ENCODE results near the gene ASCL2.

Gene ASCL2

DNA sequence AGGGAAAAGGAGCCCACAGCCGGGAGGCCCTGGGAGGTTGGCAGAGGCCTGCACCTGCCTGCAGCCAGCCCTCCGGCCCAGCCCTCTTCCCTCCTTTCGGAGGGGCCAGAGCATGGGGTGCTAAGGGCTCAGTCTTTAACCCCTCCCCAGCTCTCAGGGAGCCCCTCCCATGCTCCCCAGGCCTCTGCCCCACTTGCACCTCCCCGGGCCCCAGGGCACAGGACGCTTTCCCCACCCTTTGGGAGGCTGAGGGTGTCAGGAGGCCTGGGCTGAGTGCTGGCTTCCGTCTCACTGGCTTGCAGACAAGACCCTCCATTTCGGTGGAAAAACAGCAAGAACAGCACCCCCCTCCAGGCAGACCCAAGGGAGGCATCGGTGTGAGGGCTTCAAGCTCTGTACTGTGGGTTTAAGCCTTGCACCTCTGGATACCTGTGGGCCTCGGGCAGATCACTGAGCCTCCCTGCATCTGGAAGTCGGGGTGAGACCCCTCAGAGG lies 7.3 kb downstream of the ASCL2 start:
- Histone ChIP-seq H3K4me3 (no peak overlapping the region), H3K9ac (no peak overlapping the region), H3K27me3 (peaks cover 84% of the 10 kb centered on the region), H3K36me3 (no peaks in the 10 kb centered on the region), H4K20me1 (peaks cover 100% of the 10 kb centered on the region), H3K27ac (no peak overlapping the region), H3K4me1 (peaks cover 58% of the 10 kb centered on the region), H3K4me2 (no peak overlapping the region; the same call in 1 of the 2 replicates), H3K9me3 (no peaks in the 10 kb centered on the region)
- TF ChIP-seq Cebpa-rat (IDR thresholded peaks at IDR 0.05), result no peak

DNA sequence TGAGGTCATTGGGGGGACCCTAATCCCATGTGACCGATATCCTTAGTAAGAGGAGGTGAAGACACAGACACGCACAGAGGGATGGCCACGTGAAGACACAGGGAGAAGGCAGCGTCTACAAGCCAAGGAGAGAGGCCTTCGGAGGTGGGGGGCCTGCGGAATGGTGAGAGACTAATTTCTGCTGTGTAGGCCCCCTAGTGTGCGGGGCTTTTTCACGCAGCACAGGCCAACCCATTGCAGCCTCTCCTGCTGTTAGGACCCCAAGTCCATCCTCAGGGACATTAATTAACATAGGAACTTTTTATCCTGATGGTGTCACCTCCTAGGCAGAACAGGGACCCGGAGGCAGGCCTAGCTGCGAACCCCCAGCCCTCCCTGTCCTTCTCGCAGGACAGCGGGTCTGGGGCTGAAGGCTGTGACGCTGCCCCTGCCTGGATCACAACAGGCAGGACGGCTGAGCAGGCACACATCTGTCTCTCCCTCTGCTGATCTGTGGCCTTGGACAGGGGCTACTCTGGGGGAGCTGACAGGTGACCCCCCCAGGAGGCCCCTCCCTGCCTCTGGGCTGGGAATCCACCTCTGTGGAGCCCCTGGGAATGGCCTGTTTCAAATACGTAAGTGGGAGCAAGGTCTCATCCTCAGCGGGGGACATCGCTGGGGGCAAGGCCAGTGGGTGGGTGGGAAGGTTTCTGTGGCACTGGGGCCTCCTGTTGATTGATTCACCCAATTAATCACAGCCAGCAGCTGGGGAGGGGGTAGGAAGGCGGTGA lies 7.9 kb downstream of the ASCL2 start:
- no peaks in the 10 kb centered on the region for H3K9me3 ChIP-seq
- no peaks in the 10 kb centered on the region for H3K36me3 ChIP-seq
- H3K9ac ChIP-seq, result no peak overlapping the region
- H3K4me2 ChIP-seq, result no peak overlapping the region; the same call in 1 of the 2 replicates
- no peak overlapping the region for H3K27ac ChIP-seq
- H4K20me1 ChIP-seq, result peaks cover 95% of the 10 kb centered on the region
- no peak for TF ChIP-seq Cebpa-rat (IDR thresholded peaks at IDR 0.05)
- H3K27me3 ChIP-seq, result peaks cover 80% of the 10 kb centered on the region
- H3K4me3 ChIP-seq, result no peak overlapping the region
- peaks cover 52% of the 10 kb centered on the region for H3K4me1 ChIP-seq

DNA sequence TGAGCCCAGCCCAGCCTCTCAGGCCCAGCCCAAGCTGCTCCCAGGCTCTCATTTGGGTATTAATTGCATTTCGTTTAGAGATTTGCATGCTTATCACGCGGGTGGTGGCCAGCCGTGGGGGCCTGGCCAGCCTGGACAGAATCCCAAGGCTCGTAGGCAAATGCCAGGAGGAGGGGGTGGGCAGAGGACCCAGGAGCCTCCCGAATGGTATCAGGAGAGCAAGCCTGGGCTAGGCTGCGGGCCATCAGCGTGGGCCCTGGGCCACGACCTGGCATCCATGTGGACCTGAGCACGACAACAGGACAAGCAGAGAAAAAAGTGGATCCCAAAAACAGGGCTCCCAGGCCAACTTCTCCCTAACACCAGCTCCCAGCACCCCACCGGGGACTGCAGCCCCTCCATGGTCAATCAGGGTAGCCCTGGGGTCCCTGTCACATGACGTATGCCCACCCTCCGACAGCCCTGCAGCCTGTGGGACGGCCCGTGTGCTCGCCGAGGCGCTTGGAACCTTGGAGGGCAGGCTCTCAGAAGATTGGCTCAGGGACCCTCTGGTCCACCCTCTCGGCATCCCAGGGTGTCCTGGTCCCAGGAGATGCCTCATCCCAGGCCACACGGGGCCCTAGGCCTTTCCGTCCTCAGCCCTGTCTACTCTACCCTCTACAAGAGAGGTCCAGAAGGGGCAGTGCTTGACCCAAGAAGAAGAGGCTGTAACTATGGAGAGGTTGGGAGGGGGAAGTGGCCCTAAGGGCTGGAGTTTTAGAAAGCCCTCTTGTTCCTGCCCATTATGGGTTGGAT lies 8.8 kb downstream of the ASCL2 start:
- Histone ChIP-seq H3K27me3 (peaks cover 74% of the 10 kb centered on the region), H3K36me3 (no peaks in the 10 kb centered on the region), H3K4me3 (no peak overlapping the region), H3K9ac (no peak overlapping the region), H3K27ac (no peak overlapping the region), H3K4me2 (no peak overlapping the region), H4K20me1 (peaks cover 87% of the 10 kb centered on the region), H3K9me3 (no peaks in the 10 kb centered on the region), H3K4me1 (peaks cover 44% of the 10 kb centered on the region)
- TF ChIP-seq Cebpa-rat (IDR thresholded peaks at IDR 0.05), result no peak

DNA sequence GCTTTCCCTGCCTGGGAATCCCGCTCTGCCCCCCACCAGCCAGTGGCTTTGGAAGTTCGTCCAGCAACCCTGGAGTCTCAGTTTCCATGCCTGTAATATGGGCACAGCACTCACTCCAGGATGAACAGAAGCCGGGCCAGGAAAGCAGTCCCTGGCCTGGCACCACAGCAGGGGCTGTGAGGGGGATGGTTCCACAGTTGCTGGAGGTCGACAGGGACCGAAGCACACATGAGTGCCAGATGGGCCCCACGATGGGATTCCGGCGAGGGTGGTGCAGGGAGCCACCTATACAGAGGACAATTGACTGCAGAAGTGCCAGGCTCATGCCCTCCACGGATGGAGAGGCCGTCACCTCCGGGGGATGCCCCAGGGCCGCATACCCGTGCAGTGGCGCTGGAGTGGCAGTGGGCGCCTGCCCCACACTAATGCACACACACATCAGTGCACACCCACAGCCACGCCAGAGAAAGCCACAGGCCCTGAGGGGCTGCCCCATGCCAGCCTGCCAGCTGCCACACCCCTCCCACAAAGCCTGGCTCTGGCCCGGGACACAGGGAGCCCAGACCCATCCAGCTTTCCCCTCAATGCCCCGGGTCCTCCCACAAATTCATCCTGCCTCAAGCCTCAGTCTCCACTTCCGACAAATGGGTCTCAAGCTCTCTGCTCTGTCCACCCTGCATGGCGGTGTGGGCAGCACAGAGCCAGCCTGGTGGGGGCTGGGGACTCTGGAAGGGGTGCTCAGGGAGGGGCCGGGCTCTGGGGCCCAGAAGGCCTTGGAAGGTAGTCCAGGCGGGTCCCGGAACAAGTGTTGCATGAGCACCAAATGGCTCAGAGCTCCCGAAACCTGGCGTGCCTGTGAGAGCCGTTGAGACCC lies 9.7 kb downstream of the ASCL2 start:
- H3K4me1 ChIP-seq, result peaks cover 35% of the 10 kb centered on the region
- H3K9me3 ChIP-seq, result no peaks in the 10 kb centered on the region
- H4K20me1 ChIP-seq, result peaks cover 78% of the 10 kb centered on the region
- TF ChIP-seq Cebpa-rat (IDR thresholded peaks at IDR 0.05), result no peak
- no peak overlapping the region for H3K9ac ChIP-seq
- no peaks in the 10 kb centered on the region for H3K36me3 ChIP-seq
- H3K4me3 ChIP-seq, result no peak overlapping the region
- no peak overlapping the region for H3K4me2 ChIP-seq
- H3K27ac ChIP-seq, result no peak overlapping the region
- peaks cover 74% of the 10 kb centered on the region for H3K27me3 ChIP-seq

- Histone ChIP-seq H3K27me3 (peaks cover 71% of the 10 kb centered on the region), H3K9me3 (no peaks in the 10 kb centered on the region), H3K36me3 (no peaks in the 10 kb centered on the region), H3K4me3 (no peak overlapping the region), H3K4me1 (peaks cover 27% of the 10 kb centered on the region), H4K20me1 (peaks cover 70% of the 10 kb centered on the region), H3K27ac (no peak overlapping the region), H3K9ac (no peak overlapping the region), H3K4me2 (no peak overlapping the region)
- TF ChIP-seq Cebpa-rat (IDR thresholded peaks at IDR 0.05), result no peak
Observed at GRCh38 chr11:2259897-2260451, 10.4 kb downstream of the ASCL2 start.

DNA sequence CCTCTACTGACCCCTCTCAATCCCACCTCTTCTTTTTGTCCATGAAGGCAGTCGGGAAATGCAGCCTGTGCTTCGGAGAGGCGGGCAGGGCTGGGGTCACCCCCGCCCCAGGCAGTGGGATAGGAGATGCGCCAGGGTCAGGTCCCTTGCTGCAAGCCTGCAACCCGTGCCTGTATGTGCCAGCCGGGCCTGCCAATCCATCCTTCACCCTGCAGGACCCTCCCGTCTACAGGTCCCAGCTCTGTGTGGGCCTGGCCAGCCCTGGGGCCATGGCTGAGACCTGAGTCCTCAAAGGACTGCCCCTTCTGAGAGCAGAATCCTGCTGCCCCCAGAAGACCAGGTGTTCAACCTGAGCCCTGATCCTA lies 10.9 kb downstream of the ASCL2 start:
- no peaks in the 10 kb centered on the region for H3K9me3 ChIP-seq
- peaks cover 65% of the 10 kb centered on the region for H3K27me3 ChIP-seq
- peaks cover 65% of the 10 kb centered on the region for H4K20me1 ChIP-seq
- H3K4me3 ChIP-seq, result no peak overlapping the region
- no peaks in the 10 kb centered on the region for H3K36me3 ChIP-seq
- H3K27ac ChIP-seq, result no peak overlapping the region
- no peak overlapping the region for H3K4me2 ChIP-seq
- peaks cover 22% of the 10 kb centered on the region for H3K4me1 ChIP-seq
- TF ChIP-seq Cebpa-rat (IDR thresholded peaks at IDR 0.05), result no peak
- no peak overlapping the region for H3K9ac ChIP-seq

- no peak overlapping the region for H3K27ac ChIP-seq
- peaks cover 59% of the 10 kb centered on the region for H3K27me3 ChIP-seq
- H3K9ac ChIP-seq, result no peak overlapping the region
- H3K4me1 ChIP-seq, result peaks cover 15% of the 10 kb centered on the region; the same call in 1 of the 2 replicates
- H3K4me2 ChIP-seq, result no peak overlapping the region
- no peak for TF ChIP-seq Cebpa-rat (IDR thresholded peaks at IDR 0.05)
- H3K9me3 ChIP-seq, result no peaks in the 10 kb centered on the region
- peaks cover 58% of the 10 kb centered on the region; the same call in 1 of the 2 replicates for H4K20me1 ChIP-seq
- H3K36me3 ChIP-seq, result no peaks in the 10 kb centered on the region
- no peak overlapping the region for H3K4me3 ChIP-seq
Observed at GRCh38 chr11:2258501-2259465, 11.6 kb downstream of the ASCL2 start.

DNA sequence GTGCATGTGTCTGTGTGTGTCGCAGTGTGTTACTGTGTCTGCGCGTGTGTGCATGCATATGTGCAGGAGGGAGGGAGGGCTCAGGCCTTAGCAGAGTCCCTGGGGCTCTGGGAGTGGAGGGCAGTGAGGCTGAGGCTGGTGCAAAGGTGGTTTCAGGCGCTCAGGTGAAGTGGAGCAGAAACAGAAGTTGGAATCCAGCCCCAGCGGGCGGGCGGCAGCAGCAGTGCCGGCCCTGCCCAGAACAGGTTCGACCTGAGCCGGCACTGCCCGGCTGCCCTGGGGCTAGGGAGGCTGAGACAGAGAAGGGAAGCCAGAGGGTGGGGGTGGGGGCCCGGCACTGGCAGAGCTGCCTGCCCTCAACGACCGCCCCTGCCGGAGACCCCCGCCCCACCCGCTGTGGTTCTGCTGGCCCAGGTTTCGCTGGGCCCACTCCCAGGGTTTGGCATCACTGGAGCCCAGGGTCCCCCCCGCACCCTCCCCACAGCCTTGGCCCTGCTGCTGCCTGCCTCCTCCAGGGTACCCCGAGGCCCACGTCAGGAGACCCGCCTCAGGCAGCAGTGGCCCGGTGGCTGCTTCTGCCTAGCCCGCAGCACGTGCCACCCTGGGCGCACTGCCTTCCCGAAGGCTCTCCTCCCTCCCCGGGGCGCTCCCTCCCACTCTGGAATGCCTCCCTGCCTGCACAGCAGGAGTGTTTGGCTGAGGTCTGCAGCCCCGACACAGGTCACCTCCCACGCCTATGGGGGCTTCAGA lies 13.3 kb downstream of the ASCL2 start:
- Histone ChIP-seq H3K4me3 (no peak overlapping the region), H3K9ac (no peak overlapping the region), H3K9me3 (no peaks in the 10 kb centered on the region), H4K20me1 (peaks cover 42% of the 10 kb centered on the region; the same call in 1 of the 2 replicates), H3K4me1 (no peaks in the 10 kb centered on the region; the same call in 1 of the 2 replicates), H3K27ac (no peak overlapping the region), H3K27me3 (peaks cover 44% of the 10 kb centered on the region), H3K4me2 (no peak overlapping the region), H3K36me3 (no peaks in the 10 kb centered on the region)
- TF ChIP-seq Cebpa-rat (IDR thresholded peaks at IDR 0.05), result no peak

All from BLaER1 (cell line).